Endodermal cell (in vitro differentiated cells): ENCODE results near the gene ADAM19. TPM values are rescaled to one million over a fixed set of nuclear protein-coding genes. Genes with fewer than 3 reads are reported as not detected.
A peak's percentile ranks its signal among the peaks of the same experiment; 100 is the strongest.

Experiments
- DNase-seq: peaks from one replicate; pipeline ENCODE4 v3.0.0-alpha.2; 2017
- H3K27ac ChIP-seq: 2 replicates; pipeline ENCODE4 v1.5.1; 2013; ENCODE audit warnings: mild to moderate bottlenecking, low read depth, low read length, moderate library complexity
- H3K27me3 ChIP-seq: 2 replicates; pipeline ENCODE4 v1.6.1; 2013; ENCODE audit warnings: mild to moderate bottlenecking, low read length, moderate library complexity; ENCODE audit not compliant: insufficient read depth, control insufficient read depth, poor library complexity, severe bottlenecking
- H3K36me3 ChIP-seq: 2 replicates; pipeline ENCODE4 v1.7.0; 2013; ENCODE audit warnings: mild to moderate bottlenecking, low read length, moderate library complexity; ENCODE audit not compliant: control insufficient read depth, insufficient read depth
- H3K4me1 ChIP-seq: one replicate; pipeline ENCODE4 v1.7.0; 2013; ENCODE audit warnings: low read length; ENCODE audit not compliant: control insufficient read depth, insufficient read depth
- H3K4me3 ChIP-seq: 2 replicates; pipeline ENCODE4 v1.5.1; 2013; ENCODE audit warnings: mild to moderate bottlenecking, low read length, moderate library complexity
- H3K9ac ChIP-seq: 2 replicates; pipeline ENCODE4 v1.6.1; 2013; ENCODE audit warnings: mild to moderate bottlenecking, low read length, moderate library complexity; ENCODE audit not compliant: poor library complexity, severe bottlenecking; ENCODE audit errors: extremely low read depth
- H3K9me3 ChIP-seq: 2 replicates; pipeline ENCODE4 v1.6.1; 2013; ENCODE audit warnings: mild to moderate bottlenecking, low read length, moderate library complexity; ENCODE audit not compliant: control insufficient read depth
- H3K27ac Mint-ChIP-seq: 2 replicates; pipeline ENCODE4 v1.8.0; 2020; ENCODE audit warnings: mixed read lengths
- H3K27me3 Mint-ChIP-seq: 2 replicates; pipeline ENCODE4 v1.8.0; 2021; ENCODE audit warnings: mild to moderate bottlenecking, mixed read lengths; ENCODE audit not compliant: insufficient read depth
- H3K36me3 Mint-ChIP-seq: 2 replicates; pipeline ENCODE4 v1.8.0; 2020; ENCODE audit warnings: low read depth, mixed read lengths
- H3K4me1 Mint-ChIP-seq: 2 replicates; pipeline ENCODE4 v1.8.0; 2020; ENCODE audit warnings: mixed read lengths
- H3K4me3 Mint-ChIP-seq: 2 replicates; pipeline ENCODE4 v1.8.0; 2020; ENCODE audit warnings: mild to moderate bottlenecking, moderate library complexity, mixed read lengths
- H3K9me3 Mint-ChIP-seq: 2 replicates; pipeline ENCODE4 v1.8.0; 2020; ENCODE audit warnings: mild to moderate bottlenecking, mixed read lengths
- CTCF ChIP-seq: fragments of 200-600 bp; sonication (generic); conservative IDR thresholded peaks from 2 replicates; pipeline ENCODE4 v1.5.0; 2021; ENCODE audit warnings: antibody characterized with exemption, mild to moderate bottlenecking
- WGBS, 2 experiments: methylation state at CpG; one replicate each; pipeline versions ENCODE4 v1.1.5 to v1.1.7; 2013; ENCODE audit warnings: missing lambda C conversion rate in 2 of 2, mixed read lengths in 1 of 2; ENCODE audit not compliant: insufficient coverage in 1 of 2, insufficient read length in 1 of 2; 5-methylcytosine and 5-hydroxymethylcytosine counted together
- total RNA-seq, 2 donors: library from RNA; stranded (reverse); fragmentation: NEBNext Ultra II Directional in 1 of 2; extraction: Animal tissue kit (Norgen Biotek cat#: 25700) in 1 of 2; gene quantifications; 2 replicates in 1 of 2; 3 replicates in 1 of 2; pipeline ENCODE4 v1.2.1, GENCODE V29; 2021

ADAM19 gene
- total RNA-seq, 2 donors from 2014 or later, result 96.1 to 119 TPM

- WGBS, 2 experiments, result 17 to 28% methylated on average over 4 of the region's 4 CpGs
- Mint-ChIP-seq H3K27me3 (peaks cover 43% of the 10 kb centered on the region), H3K4me3 (no peak overlapping the region), H3K9me3 (no peaks in the 10 kb centered on the region), H3K36me3 (no peaks in the 10 kb centered on the region), H3K4me1 (peaks cover 12% of the 10 kb centered on the region), H3K27ac (no peak overlapping the region)
- Histone ChIP-seq H3K4me1 (peaks cover 2% of the 10 kb centered on the region), H3K27ac (no peak overlapping the region), H3K36me3 (no peaks in the 10 kb centered on the region), H3K9ac (no peak overlapping the region), H3K27me3 (peaks cover 30% of the 10 kb centered on the region), H3K9me3 (no peaks in the 10 kb centered on the region), H3K4me3 (no peak overlapping the region)
- peak; percentile 74 for DNase-seq
- no peak for TF ChIP-seq CTCF
Observed at GRCh38 chr5:157464519-157465171, 110.9 kb downstream of the ADAM19 start.

- no peak overlapping the region for H3K9ac ChIP-seq
- Mint-ChIP-seq H3K4me3 (no peak overlapping the region), H3K27me3 (peaks cover 50% of the 10 kb centered on the region), H3K27ac (no peak overlapping the region), H3K4me1 (peaks cover 12% of the 10 kb centered on the region), H3K9me3 (no peaks in the 10 kb centered on the region), H3K36me3 (no peaks in the 10 kb centered on the region)
- no peak overlapping the region for H3K4me3 ChIP-seq
- WGBS, 2 experiments, result 65 to 66% methylated on average over 9 of the region's 9 CpGs
- peaks cover 2% of the 10 kb centered on the region for H3K4me1 ChIP-seq
- TF ChIP-seq CTCF, result no peak
- peaks cover 38% of the 10 kb centered on the region for H3K27me3 ChIP-seq
- H3K27ac ChIP-seq, result no peak overlapping the region
- no peaks in the 10 kb centered on the region for H3K36me3 ChIP-seq
- no peaks in the 10 kb centered on the region for H3K9me3 ChIP-seq
- DNase-seq, result peak; percentile 32
Observed at GRCh38 chr5:157463621-157464518, 111.7 kb downstream of the ADAM19 start.

GRCh38 chr5:157463081-157463480 is 112.5 kb downstream of the ADAM19 start:
- DNase-seq, result peak; percentile 41
- WGBS, 2 experiments, result 82 to 88% methylated on average over 8 of the region's 8 CpGs
- no peak overlapping the region for H3K9ac ChIP-seq

More at GRCh38 chr5:157463081-157463480, 112.5 kb downstream of the ADAM19 start:
- Mint-ChIP-seq H3K9me3 (no peaks in the 10 kb centered on the region), H3K27me3 (peaks cover 58% of the 10 kb centered on the region), H3K36me3 (no peaks in the 10 kb centered on the region), H3K4me1 (peaks cover 12% of the 10 kb centered on the region), H3K4me3 (no peak overlapping the region), H3K27ac (no peak overlapping the region)
- Histone ChIP-seq H3K4me1 (peaks cover 2% of the 10 kb centered on the region), H3K27ac (no peak overlapping the region), H3K36me3 (no peaks in the 10 kb centered on the region), H3K27me3 (peaks cover 46% of the 10 kb centered on the region), H3K4me3 (no peak overlapping the region), H3K9me3 (no peaks in the 10 kb centered on the region)
- no peak for TF ChIP-seq CTCF
